Measurements from ENCODE around the gene SERPINA3.

Gene SERPINA3

GRCh38 chr14:94614802-94615201, 2.6 kb downstream of the SERPINA3 start:
- DNase-seq: no peak

GRCh38 chr14:94615254-94615653, 3.1 kb downstream of the SERPINA3 start:
- DNase-seq: no peak

GRCh38 chr14:94615823-94616570, 3.8 kb downstream of the SERPINA3 start:
- no peak for DNase-seq

- no peak for DNase-seq
Measured at GRCh38 chr14:94617366-94617941, 5.3 kb downstream of the SERPINA3 start.

- no peak for DNase-seq
Measured at GRCh38 chr14:94617988-94618822, 6.0 kb downstream of the SERPINA3 start.

- no peak for DNase-seq
Measured at GRCh38 chr14:94619297-94619696, 7.1 kb downstream of the SERPINA3 start.

GRCh38 chr14:94620597-94620996, 8.4 kb downstream of the SERPINA3 start:
- no peak for DNase-seq

GRCh38 chr14:94621358-94622134, 9.4 kb downstream of the SERPINA3 start:
- DNase-seq: no peak

GRCh38 chr14:94622653-94623421, 10.6 kb downstream of the SERPINA3 start:
- no peak for DNase-seq

- DNase-seq: no peak
Measured at GRCh38 chr14:94623422-94623809, 11.2 kb downstream of the SERPINA3 start.

- DNase-seq: no peak
Measured at GRCh38 chr14:94623856-94624499, 11.8 kb downstream of the SERPINA3 start.

GRCh38 chr14:94624537-94625352, 12.6 kb downstream of the SERPINA3 start:
- no peak for DNase-seq

GRCh38 chr14:94625353-94625635, 13.1 kb downstream of the SERPINA3 start:
- no peak for DNase-seq

GRCh38 chr14:94628578-94628977, 16.4 kb downstream of the SERPINA3 start:
- no peak for DNase-seq

- DNase-seq: no peak
Measured at GRCh38 chr14:94630396-94630795, 18.2 kb downstream of the SERPINA3 start.

- DNase-seq: no peak
Measured at GRCh38 chr14:94631050-94631449, 18.9 kb downstream of the SERPINA3 start.

- DNase-seq: no peak
Measured at GRCh38 chr14:94631536-94632304, 19.5 kb downstream of the SERPINA3 start.

GRCh38 chr14:94632305-94632590, 20.1 kb downstream of the SERPINA3 start:
- DNase-seq: no peak

GRCh38 chr14:94633121-94633520, 20.9 kb downstream of the SERPINA3 start:
- DNase-seq: no peak

GRCh38 chr14:94635154-94635553, 23.0 kb downstream of the SERPINA3 start:
- DNase-seq: no peak

Data from NCI-H1048 (cell line).